Activated naive CD8-positive, alpha-beta T cell treated with anti-CD3 and anti-CD28 coated beads, Interleukin-2, amount 10 ng/mL, durations not matched to agents 7 days and 5 days (primary cell): ENCODE measurements around the gene JAKMIP1. TPM values are rescaled to one million over a fixed set of nuclear protein-coding genes. Genes with fewer than 3 reads are reported as not detected.
"Not testable (repeated sequence)": the region's sequence is repeated elsewhere in the genome, so short reads cannot be mapped to it uniquely, and the experiment has no call there.

Experiments used
- ATAC-seq: fragments of 150-1000 bp; cut with Tn5 transposase; one replicate; pipeline ENCODE4 v1.10.0; 2021; ENCODE audit warnings: low read depth, moderate library complexity
- POLR2A ChIA-PET: fragments of 350-600 bp; sonication (Branson Sonifier 250); formaldehyde crosslinking; loops from one replicate; lab custom pipeline; 2021; ENCODE audit warnings: antibody characterized with exemption; lab: Charles Lee
- DNase-seq: peaks from one replicate; pipeline ENCODE4 v3.0.0; 2021
- H3K27ac Mint-ChIP-seq: one replicate; pipeline ENCODE4 v1.8.0; 2022; ENCODE audit warnings: mild to moderate bottlenecking, mixed read lengths
- H3K27me3 Mint-ChIP-seq: one replicate; pipeline ENCODE4 v1.8.0; 2022; ENCODE audit warnings: mild to moderate bottlenecking, moderate library complexity, mixed read lengths
- H3K36me3 Mint-ChIP-seq: one replicate; pipeline ENCODE4 v1.8.0; 2021; ENCODE audit warnings: mild to moderate bottlenecking, mixed read lengths
- H3K4me1 Mint-ChIP-seq: one replicate; pipeline ENCODE4 v1.8.0; 2021; ENCODE audit warnings: mixed read lengths
- H3K4me3 Mint-ChIP-seq: one replicate; pipeline ENCODE4 v1.8.0; 2022; ENCODE audit warnings: mild to moderate bottlenecking, moderate library complexity, mixed read lengths
- H3K9me3 Mint-ChIP-seq: one replicate; pipeline ENCODE4 v1.8.0; 2021; ENCODE audit warnings: mixed read lengths
- total RNA-seq, 2 experiments: library from RNA; stranded (reverse); gene quantifications; one replicate each; pipeline ENCODE4 v1.2.3, GENCODE V29; 2021

JAKMIP1 gene
- total RNA-seq, 2 experiments from 2014 or later, result 5.3 to 5.9 TPM

GRCh38 chr4:6222761-6223292 is 22.5 kb upstream of the JAKMIP1 start:
- Mint-ChIP-seq H3K9me3 (peaks cover 3% of the 10 kb centered on the region), H3K36me3 (no peaks in the 10 kb centered on the region), H3K4me3 (no peak overlapping the region), H3K27ac (no peak overlapping the region), H3K27me3 (peaks cover 50% of the 10 kb centered on the region), H3K4me1 (no peaks in the 10 kb centered on the region)
- DNase-seq, result no peak
- ATAC-seq, result no peak
- POLR2A ChIA-PET, result no interaction called here

- Mint-ChIP-seq H3K9me3 (peaks cover 3% of the 10 kb centered on the region), H3K4me1 (no peaks in the 10 kb centered on the region), H3K36me3 (no peaks in the 10 kb centered on the region), H3K27ac (no peak overlapping the region), H3K27me3 (peaks cover 53% of the 10 kb centered on the region), H3K4me3 (no peak overlapping the region)
- POLR2A ChIA-PET, result no interaction called here
- DNase-seq (no peak), ATAC-seq (no peak)
Measured at GRCh38 chr4:6221851-6222760, 21.8 kb upstream of the JAKMIP1 start.

GRCh38 chr4:6221301-6221850 is 21.0 kb upstream of the JAKMIP1 start:
- no peak overlapping the region for H3K27ac Mint-ChIP-seq

GRCh38 chr4:6217716-6218381 is 17.5 kb upstream of the JAKMIP1 start:
- POLR2A ChIA-PET, result no interaction called here
- Mint-ChIP-seq H3K4me1 (no peaks in the 10 kb centered on the region), H3K9me3 (peaks cover 3% of the 10 kb centered on the region), H3K36me3 (no peaks in the 10 kb centered on the region), H3K27ac (no peak overlapping the region), H3K27me3 (peaks cover 53% of the 10 kb centered on the region), H3K4me3 (no peak overlapping the region)
- no peak for ATAC-seq
- no peak for DNase-seq

More at GRCh38 chr4:6221301-6221850, 21.0 kb upstream of the JAKMIP1 start:
- no peak overlapping the region for H3K4me3 Mint-ChIP-seq
- ATAC-seq (no peak), DNase-seq (no peak)
- H3K9me3 Mint-ChIP-seq, result peaks cover 3% of the 10 kb centered on the region
- H3K36me3 Mint-ChIP-seq, result no peaks in the 10 kb centered on the region
- H3K4me1 Mint-ChIP-seq, result no peaks in the 10 kb centered on the region
- peaks cover 58% of the 10 kb centered on the region for H3K27me3 Mint-ChIP-seq
- POLR2A ChIA-PET, result no interaction called here

GRCh38 chr4:6216588-6216987 is 16.2 kb upstream of the JAKMIP1 start:
- H3K27ac Mint-ChIP-seq, result no peak overlapping the region
- no peaks in the 10 kb centered on the region for H3K4me1 Mint-ChIP-seq
- POLR2A ChIA-PET, result no interaction called here
- no peak overlapping the region for H3K4me3 Mint-ChIP-seq
- DNase-seq, result no peak
- peaks cover 49% of the 10 kb centered on the region for H3K27me3 Mint-ChIP-seq
- peaks cover 2% of the 10 kb centered on the region for H3K9me3 Mint-ChIP-seq
- no peak for ATAC-seq
- no peaks in the 10 kb centered on the region for H3K36me3 Mint-ChIP-seq

- Mint-ChIP-seq H3K4me3 (no peak overlapping the region), H3K36me3 (no peaks in the 10 kb centered on the region), H3K4me1 (no peaks in the 10 kb centered on the region), H3K27ac (no peak overlapping the region), H3K9me3 (no peaks in the 10 kb centered on the region), H3K27me3 (peaks cover 17% of the 10 kb centered on the region)
- POLR2A ChIA-PET, result no interaction called here
- DNase-seq (no peak), ATAC-seq (no peak)
Measured at GRCh38 chr4:6209921-6210320, 9.6 kb upstream of the JAKMIP1 start.

- POLR2A ChIA-PET, H3K4me3 Mint-ChIP-seq, H3K36me3 Mint-ChIP-seq, ATAC-seq, DNase-seq, H3K4me1 Mint-ChIP-seq, H3K27ac Mint-ChIP-seq, H3K9me3 Mint-ChIP-seq: not testable (repeated sequence)
- peaks cover 18% of the 10 kb centered on the region for H3K27me3 Mint-ChIP-seq
Measured at GRCh38 chr4:6209291-6209690, 8.9 kb upstream of the JAKMIP1 start.

- Mint-ChIP-seq H3K9me3 (no peaks in the 10 kb centered on the region), H3K27ac (no peak overlapping the region), H3K4me1 (no peaks in the 10 kb centered on the region), H3K27me3 (peaks cover 19% of the 10 kb centered on the region), H3K4me3 (no peak overlapping the region), H3K36me3 (no peaks in the 10 kb centered on the region)
- no peak for ATAC-seq
- no peak for DNase-seq
- POLR2A ChIA-PET, result no interaction called here
Measured at GRCh38 chr4:6208416-6208815, 8.1 kb upstream of the JAKMIP1 start.

GRCh38 chr4:6207602-6208001 is 7.3 kb upstream of the JAKMIP1 start:
- no peak for DNase-seq

GRCh38 chr4:6206771-6207290 is 6.5 kb upstream of the JAKMIP1 start:
- Mint-ChIP-seq H3K27me3 (peaks cover 26% of the 10 kb centered on the region), H3K27ac (no peak overlapping the region)
- no peak for ATAC-seq

More at GRCh38 chr4:6207602-6208001, 7.3 kb upstream of the JAKMIP1 start:
- no peaks in the 10 kb centered on the region for H3K36me3 Mint-ChIP-seq
- no peak overlapping the region for H3K27ac Mint-ChIP-seq
- ATAC-seq, result no peak
- peaks cover 23% of the 10 kb centered on the region for H3K27me3 Mint-ChIP-seq
- POLR2A ChIA-PET, result no interaction called here
- no peak overlapping the region for H3K4me3 Mint-ChIP-seq
- no peaks in the 10 kb centered on the region for H3K9me3 Mint-ChIP-seq
- H3K4me1 Mint-ChIP-seq, result no peaks in the 10 kb centered on the region

GRCh38 chr4:6205973-6206372 is 5.6 kb upstream of the JAKMIP1 start:
- H3K9me3 Mint-ChIP-seq, result peaks cover 7% of the 10 kb centered on the region
- POLR2A ChIA-PET, result no interaction called here
- H3K4me3 Mint-ChIP-seq, result no peak overlapping the region
- DNase-seq (no peak), ATAC-seq (no peak)
- peaks cover 7% of the 10 kb centered on the region for H3K4me1 Mint-ChIP-seq
- H3K27me3 Mint-ChIP-seq, result peaks cover 35% of the 10 kb centered on the region
- H3K36me3 Mint-ChIP-seq, result peaks cover 6% of the 10 kb centered on the region
- no peak overlapping the region for H3K27ac Mint-ChIP-seq

More at GRCh38 chr4:6206771-6207290, 6.5 kb upstream of the JAKMIP1 start:
- POLR2A ChIA-PET, result no interaction called here
- Mint-ChIP-seq H3K4me1 (no peaks in the 10 kb centered on the region), H3K36me3 (no peaks in the 10 kb centered on the region), H3K4me3 (no peak overlapping the region), H3K9me3 (no peaks in the 10 kb centered on the region)
- DNase-seq, result no peak

- DNase-seq (no peak), ATAC-seq (no peak)
- no peak overlapping the region for H3K27ac Mint-ChIP-seq
- peaks cover 7% of the 10 kb centered on the region for H3K4me1 Mint-ChIP-seq
- peaks cover 6% of the 10 kb centered on the region for H3K36me3 Mint-ChIP-seq
- H3K4me3 Mint-ChIP-seq, result no peak overlapping the region
- peaks cover 36% of the 10 kb centered on the region for H3K27me3 Mint-ChIP-seq
- POLR2A ChIA-PET, result no interaction called here
- peaks cover 7% of the 10 kb centered on the region for H3K9me3 Mint-ChIP-seq
Measured at GRCh38 chr4:6205567-6205931, 5.2 kb upstream of the JAKMIP1 start.

- Mint-ChIP-seq H3K36me3 (peaks cover 6% of the 10 kb centered on the region), H3K27me3 (peaks cover 36% of the 10 kb centered on the region), H3K27ac (no peak overlapping the region), H3K4me3 (no peak overlapping the region), H3K9me3 (peaks cover 7% of the 10 kb centered on the region), H3K4me1 (peaks cover 7% of the 10 kb centered on the region)
- no peak for ATAC-seq
- DNase-seq, result no peak
- POLR2A ChIA-PET, result no interaction called here
Measured at GRCh38 chr4:6204871-6205566, 4.7 kb upstream of the JAKMIP1 start.
